ENCODE results near the gene CDCA7. TPM values are rescaled to one million over a fixed set of nuclear protein-coding genes. Genes with fewer than 3 reads are reported as not detected.
"Not testable (repeated sequence)": the region's sequence is repeated elsewhere in the genome, so short reads cannot be mapped to it uniquely, and the experiment has no call there.

The CDCA7 gene
- total and polyA plus RNA-seq, 4 donors, result 0.08 to 7.9 (median 0.17) TPM

DNA sequence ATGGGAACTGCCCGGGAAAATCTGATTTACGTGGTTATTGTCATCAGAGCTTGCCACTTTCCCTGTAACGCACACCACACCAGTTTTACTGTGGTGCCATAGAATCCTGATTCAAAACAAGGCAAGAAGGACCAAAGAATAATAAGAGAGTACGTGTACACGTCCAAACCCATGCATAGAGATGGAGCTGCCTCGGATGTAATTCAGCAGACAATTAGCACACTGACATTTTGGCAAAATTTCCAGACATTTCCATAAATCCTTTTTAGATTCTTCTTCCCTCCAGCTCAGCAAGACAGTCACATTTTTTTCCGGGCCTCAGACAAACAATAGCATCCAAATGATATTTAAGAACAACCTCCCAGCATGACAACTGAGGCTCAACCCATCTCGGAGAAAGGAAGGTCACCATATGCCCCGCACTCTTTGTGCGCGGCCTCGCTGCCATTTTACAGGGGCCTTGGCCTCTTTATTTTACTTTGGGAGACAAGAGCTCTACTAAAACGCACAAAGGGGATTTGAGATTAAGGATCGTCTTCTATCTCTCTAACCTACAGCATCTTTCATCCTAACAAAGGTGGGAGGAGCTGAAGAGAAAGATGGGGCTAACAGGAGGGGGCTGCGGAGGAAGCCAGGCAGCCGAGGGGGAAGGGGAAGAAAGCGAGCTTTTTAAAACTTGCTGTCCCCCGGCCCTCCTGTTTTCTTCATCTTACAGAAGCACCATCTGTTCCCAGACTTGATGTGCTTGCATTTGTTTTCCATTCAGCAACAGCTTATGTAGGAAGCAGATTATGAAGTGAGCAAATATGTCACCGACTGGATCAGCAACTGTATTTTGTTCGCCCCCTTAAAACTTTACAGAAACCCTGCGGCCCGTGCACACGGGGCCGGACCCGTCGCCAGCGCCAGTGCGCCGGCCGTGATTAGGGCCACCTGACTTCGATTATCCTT lies 61.0 kb downstream of the CDCA7 start:
- 77% methylated on average over 31 of the region's 31 CpGs for WGBS
- DNase-seq (ENCODE audit: low spot score), result no peak

DNA sequence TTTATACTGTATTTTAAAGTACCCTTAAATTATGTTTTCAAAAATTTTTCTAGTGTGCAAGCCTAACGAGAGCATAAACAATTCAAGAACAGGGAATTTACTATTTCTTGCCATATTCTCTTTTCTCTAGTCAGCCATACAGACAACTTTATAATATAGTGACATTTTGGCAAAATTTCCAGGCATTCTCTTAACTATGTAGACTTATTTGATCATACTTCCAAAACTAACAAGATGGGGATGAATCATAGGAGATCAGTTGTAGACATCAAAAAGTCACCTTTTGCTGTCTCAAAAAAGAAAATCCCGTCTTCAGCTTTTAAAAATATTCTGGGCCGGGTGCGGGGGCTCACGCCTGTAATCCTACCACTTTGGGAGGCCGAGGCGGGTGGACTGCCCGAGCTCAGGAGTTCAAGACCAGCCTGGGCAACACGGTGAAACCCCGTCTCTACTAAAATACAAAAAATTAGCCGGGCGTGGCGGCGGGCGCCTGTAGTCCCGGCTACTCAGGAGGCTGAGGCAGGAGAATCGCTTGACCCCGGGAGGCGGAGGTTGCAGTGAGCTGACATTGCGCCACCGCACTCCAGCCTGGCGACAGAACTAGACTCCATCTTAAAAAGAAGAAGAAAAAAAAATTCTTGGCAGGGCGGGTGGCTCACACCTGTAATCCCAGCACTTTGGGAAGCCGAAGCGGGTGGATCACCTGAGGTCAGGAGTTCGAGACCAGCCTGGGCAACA lies 61.9 kb downstream of the CDCA7 start:
- not testable (repeated sequence) for H3K9ac ChIP-seq (ENCODE audit: low read depth in 1 of 2, low read length in 2 of 2); H3K4me1 ChIP-seq (ENCODE audit: control insufficient read depth in 4 of 4, insufficient read depth in 4 of 4, low read length in 3 of 4); H3K4me3 ChIP-seq (ENCODE audit: low read depth in 1 of 3, low read length in 3 of 3); H3K27ac ChIP-seq (ENCODE audit: low read depth in 1 of 2, low read length in 2 of 2); H3K36me3 ChIP-seq (ENCODE audit: control insufficient read depth in 4 of 4, insufficient read depth in 3 of 4, low read depth in 1 of 4, low read length in 3 of 4); H3K27me3 ChIP-seq (ENCODE audit: control insufficient read depth in 4 of 4, insufficient read depth in 4 of 4, low read length in 3 of 4); DNase-seq (ENCODE audit: low spot score); H3K9me3 ChIP-seq (ENCODE audit: control insufficient read depth in 4 of 4, low read length in 3 of 4)
- 93% methylated on average over 26 of the region's 26 CpGs for WGBS

More for the DNA sequence above, 61.0 kb downstream of the CDCA7 start:
- Histone ChIP-seq H3K9ac (ENCODE audit: low read depth in 1 of 2, low read length in 2 of 2) (no peak overlapping the region), H3K27me3 (ENCODE audit: control insufficient read depth in 4 of 4, insufficient read depth in 4 of 4, low read length in 3 of 4) (no peaks in the 10 kb centered on the region), H3K36me3 (ENCODE audit: control insufficient read depth in 4 of 4, insufficient read depth in 3 of 4, low read depth in 1 of 4, low read length in 3 of 4) (no peaks in the 10 kb centered on the region), H3K27ac (ENCODE audit: low read depth in 1 of 2, low read length in 2 of 2) (no peak overlapping the region), H3K4me3 (ENCODE audit: low read depth in 1 of 3, low read length in 3 of 3) (no peak overlapping the region), H3K9me3 (ENCODE audit: control insufficient read depth in 4 of 4, low read length in 3 of 4) (no peaks in the 10 kb centered on the region), H3K4me1 (ENCODE audit: control insufficient read depth in 4 of 4, insufficient read depth in 4 of 4, low read length in 3 of 4) (no peaks in the 10 kb centered on the region)
- no peak for TF ChIP-seq FOXA2 (IDR thresholded peaks at IDR 0.05)
- no peak for TF ChIP-seq TAF1 (conservative IDR thresholded peaks at IDR 0.05)
- TF ChIP-seq, protein P1, sequence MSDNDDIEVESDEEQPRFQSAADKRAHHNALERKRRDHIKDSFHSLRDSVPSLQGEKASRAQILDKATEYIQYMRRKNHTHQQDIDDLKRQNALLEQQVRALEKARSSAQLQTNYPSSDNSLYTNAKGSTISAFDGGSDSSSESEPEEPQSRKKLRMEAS (IDR thresholded peaks at IDR 0.05), result no peak
- TF ChIP-seq RAD21 (IDR thresholded peaks at IDR 0.05), result no peak
- no peak for TF ChIP-seq HNF4A (conservative IDR thresholded peaks at IDR 0.05)

DNA sequence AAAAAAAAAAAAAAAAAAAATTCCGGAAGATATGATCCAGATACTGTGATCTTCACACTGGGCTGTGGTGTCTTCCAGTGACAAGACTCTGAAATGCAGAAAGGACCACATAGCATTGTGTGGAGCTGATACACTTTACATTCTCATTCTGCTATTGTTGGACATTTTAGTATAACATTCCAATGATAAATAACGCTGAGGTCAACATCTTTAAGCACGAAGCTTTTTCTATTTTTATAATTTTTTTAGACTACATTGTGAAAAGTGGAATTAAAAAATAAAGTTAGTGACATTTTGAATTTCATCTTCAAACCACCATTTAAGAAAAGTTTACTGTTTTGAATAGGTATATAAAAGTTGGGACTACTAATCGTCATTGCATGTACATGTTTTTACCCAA lies 62.7 kb downstream of the CDCA7 start:
- WGBS, result 89% methylated on average over 4 of the region's 4 CpGs

More for the DNA sequence above, 62.7 kb downstream of the CDCA7 start:
- no peak overlapping the region for H3K9ac ChIP-seq (ENCODE audit: low read depth in 1 of 2, low read length in 2 of 2)
- H3K27me3 ChIP-seq (ENCODE audit: control insufficient read depth in 4 of 4, insufficient read depth in 4 of 4, low read length in 3 of 4), result no peaks in the 10 kb centered on the region
- no peaks in the 10 kb centered on the region for H3K4me1 ChIP-seq (ENCODE audit: control insufficient read depth in 4 of 4, insufficient read depth in 4 of 4, low read length in 3 of 4)
- H3K9me3 ChIP-seq (ENCODE audit: control insufficient read depth in 4 of 4, low read length in 3 of 4), result no peaks in the 10 kb centered on the region
- TF ChIP-seq, protein P2, sequence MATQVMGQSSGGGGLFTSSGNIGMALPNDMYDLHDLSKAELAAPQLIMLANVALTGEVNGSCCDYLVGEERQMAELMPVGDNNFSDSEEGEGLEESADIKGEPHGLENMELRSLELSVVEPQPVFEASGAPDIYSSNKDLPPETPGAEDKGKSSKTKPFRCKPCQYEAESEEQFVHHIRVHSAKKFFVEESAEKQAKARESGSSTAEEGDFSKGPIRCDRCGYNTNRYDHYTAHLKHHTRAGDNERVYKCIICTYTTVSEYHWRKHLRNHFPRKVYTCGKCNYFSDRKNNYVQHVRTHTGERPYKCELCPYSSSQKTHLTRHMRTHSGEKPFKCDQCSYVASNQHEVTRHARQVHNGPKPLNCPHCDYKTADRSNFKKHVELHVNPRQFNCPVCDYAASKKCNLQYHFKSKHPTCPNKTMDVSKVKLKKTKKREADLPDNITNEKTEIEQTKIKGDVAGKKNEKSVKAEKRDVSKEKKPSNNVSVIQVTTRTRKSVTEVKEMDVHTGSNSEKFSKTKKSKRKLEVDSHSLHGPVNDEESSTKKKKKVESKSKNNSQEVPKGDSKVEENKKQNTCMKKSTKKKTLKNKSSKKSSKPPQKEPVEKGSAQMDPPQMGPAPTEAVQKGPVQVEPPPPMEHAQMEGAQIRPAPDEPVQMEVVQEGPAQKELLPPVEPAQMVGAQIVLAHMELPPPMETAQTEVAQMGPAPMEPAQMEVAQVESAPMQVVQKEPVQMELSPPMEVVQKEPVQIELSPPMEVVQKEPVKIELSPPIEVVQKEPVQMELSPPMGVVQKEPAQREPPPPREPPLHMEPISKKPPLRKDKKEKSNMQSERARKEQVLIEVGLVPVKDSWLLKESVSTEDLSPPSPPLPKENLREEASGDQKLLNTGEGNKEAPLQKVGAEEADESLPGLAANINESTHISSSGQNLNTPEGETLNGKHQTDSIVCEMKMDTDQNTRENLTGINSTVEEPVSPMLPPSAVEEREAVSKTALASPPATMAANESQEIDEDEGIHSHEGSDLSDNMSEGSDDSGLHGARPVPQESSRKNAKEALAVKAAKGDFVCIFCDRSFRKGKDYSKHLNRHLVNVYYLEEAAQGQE (IDR thresholded peaks at IDR 0.05), result no peak
- no peak for TF ChIP-seq GABPA (IDR thresholded peaks at IDR 0.05 in 1 of 2, conservative IDR thresholded peaks at IDR 0.05 in 1 of 2)
- no peak for TF ChIP-seq SP1 (IDR thresholded peaks at IDR 0.05)
- TF ChIP-seq EGR1 (IDR thresholded peaks at IDR 0.05; ENCODE audit: low read depth in 2 of 2), result no peak
- no peak for TF ChIP-seq TAF1 (conservative IDR thresholded peaks at IDR 0.05)
- no peak for TF ChIP-seq RAD21 (IDR thresholded peaks at IDR 0.05)
- no peak for TF ChIP-seq YY1 (IDR thresholded peaks at IDR 0.05)
- no peak overlapping the region for H3K27ac ChIP-seq (ENCODE audit: low read depth in 1 of 2, low read length in 2 of 2)
- H3K4me3 ChIP-seq (ENCODE audit: low read depth in 1 of 3, low read length in 3 of 3), result no peak overlapping the region
- no peak for DNase-seq (ENCODE audit: low spot score)
- no peaks in the 10 kb centered on the region for H3K36me3 ChIP-seq (ENCODE audit: control insufficient read depth in 4 of 4, insufficient read depth in 3 of 4, low read depth in 1 of 4, low read length in 3 of 4)
